K562 (cell line): Measurements from ENCODE around the gene CD70. TPM values are rescaled to one million over a fixed set of nuclear protein-coding genes. Genes with fewer than 3 reads are reported as not detected.
A peak's percentile ranks its signal among the peaks of the same experiment; 100 is the strongest.

Source experiments
- EGR1 ChIP-seq: fragments of 450-650 bp; conservative IDR thresholded peaks from 2 replicates; pipeline ENCODE4 v1.6.1; 2017; ENCODE audit warnings: mild to moderate bottlenecking
- EHMT2 ChIP-seq: fragments of 450-650 bp; IDR thresholded peaks from 2 replicates; pipeline ENCODE4 v1.6.1; 2018; ENCODE audit warnings: antibody characterized with exemption
- ERF ChIP-seq: fragments of 450-650 bp; formaldehyde crosslinking; IDR thresholded peaks from 2 replicates; pipeline ENCODE4 v1.4.0; 2020; ENCODE audit warnings: mild to moderate bottlenecking, mixed read lengths
- GABPB1 ChIP-seq: sonication (generic); formaldehyde crosslinking; IDR thresholded peaks from 2 replicates; pipeline ENCODE4 v1.8.0; 2022; ENCODE audit warnings: mild to moderate bottlenecking, missing genetic modification reagents
- HOMEZ ChIP-seq: fragments of 250-450 bp; sonication (Bioruptor Pico); IDR thresholded peaks from 2 replicates; pipeline ENCODE4 v1.4.0; 2020; ENCODE audit warnings: mild to moderate bottlenecking, moderate library complexity
- IRF2 ChIP-seq: sonication (generic); formaldehyde crosslinking; IDR thresholded peaks from 2 replicates; pipeline ENCODE4 v1.8.1; 2022; ENCODE audit warnings: mild to moderate bottlenecking, missing genetic modification reagents
- MTA2 ChIP-seq: fragments of 450-650 bp; IDR thresholded peaks from 2 replicates; pipeline ENCODE4 v1.6.1; 2016; ENCODE audit warnings: low read depth
- NCOA4 ChIP-seq: fragments of 450-650 bp; IDR thresholded peaks from 2 replicates; pipeline ENCODE4 v1.6.1; 2018; ENCODE audit warnings: mild to moderate bottlenecking; ENCODE audit not compliant: partially characterized antibody
- POLR3G ChIP-seq: IDR thresholded peaks from 2 replicates; pipeline ENCODE4 v1.6.1; 2011; ENCODE audit not compliant: insufficient read length, insufficient replicate concordance; ENCODE audit errors: extremely low read depth
- SNRNP70 ChIP-seq: fragments of 200-400 bp; formaldehyde crosslinking; optimal IDR thresholded peaks from 2 replicates; pipeline ENCODE3; 2017; ENCODE audit warnings: low read depth, low read length
- STAT5A ChIP-seq: IDR thresholded peaks from 2 replicates; pipeline ENCODE4 v1.6.1; 2012; ENCODE audit warnings: low read length, inconsistent platforms, borderline replicate concordance
- TCF3 ChIP-seq: sonication (generic); formaldehyde crosslinking; IDR thresholded peaks from 2 replicates; pipeline ENCODE4 v1.4.0; 2020; ENCODE audit warnings: mild to moderate bottlenecking, missing genetic modification reagents
- TCF7 ChIP-seq: sonication (generic); IDR thresholded peaks from 2 replicates; pipeline ENCODE4 v1.6.1; 2016; ENCODE audit warnings: antibody characterized with exemption, borderline replicate concordance
- TCFL5 ChIP-seq: fragments of 250-450 bp; sonication (Bioruptor Pico); conservative IDR thresholded peaks from 2 replicates; pipeline ENCODE4 v1.6.1; 2021; ENCODE audit warnings: mild to moderate bottlenecking, moderate library complexity, matching md5 sums
- ZNF280B ChIP-seq: fragments of 250-450 bp; sonication (Bioruptor Pico); IDR thresholded peaks from 2 replicates; pipeline ENCODE4 v1.5.1; 2021; ENCODE audit warnings: mild to moderate bottlenecking
- ZNF384 ChIP-seq: IDR thresholded peaks from 2 replicates; pipeline ENCODE4 v1.6.1; 2012; ENCODE audit warnings: low read depth, low read length, improper control_type of control experiment
- polyA plus RNA-seq, 8 experiments: library from polyadenylated mRNA; depleted of rRNA in 4 of 8; stranded (reverse) in 5 of 8; unstranded in 3 of 8; fragments of >200 nt; fragmentation: Nextera tagmentation in 2 of 8; fragmentation: Illumina TruSeq in 1 of 8; extraction: Ambion mirVana in 2 of 8; extraction: Trizol in 1 of 8; gene quantifications; 2 replicates each; pipeline versions ENCODE4 v1.2.1 to v1.2.3, GENCODE V29; 2011 to 2014; ENCODE audit warnings: inconsistent platforms in 1 of 8, missing spikeins in 1 of 8
- total RNA-seq, 7 experiments: library from RNA; depleted of rRNA in 6 of 7; stranded (reverse); fragments of >200 nt in 6 of 7; fragmentation: Illumina TruSeq in 2 of 7; extraction: Trizol in 2 of 7; gene quantifications; 2 replicates each; pipeline versions ENCODE4 v1.2.1 to v1.2.3, GENCODE V29; 2011 to 2021; ENCODE audit warnings: low replicate concordance in 1 of 7
- TF ChIP-seq, protein P1 (sequence below), 3 experiments: fragments of 200-800 bp in 1 of 3; fragments of 250-450 bp in 1 of 3; fragments of 450-650 bp in 1 of 3; sonication (Bioruptor Pico) in 1 of 3; sonication (Bioruptor generic) in 1 of 3; formaldehyde crosslinking in 1 of 3; IDR thresholded peaks; 2 replicates each; pipeline versions ENCODE4 v1.6.1 to v1.8.0; 2016 to 2022; ENCODE audit warnings: mild to moderate bottlenecking in 2 of 3, missing genetic modification characterization in 2 of 3, missing compliant biosample characterization in 1 of 3, moderate library complexity in 1 of 3
- TF ChIP-seq, protein P2 (sequence below), 2 experiments: fragments of 450-650 bp; conservative IDR thresholded peaks; 2 replicates each; pipeline ENCODE4 v1.6.1; 2017; ENCODE audit warnings: mild to moderate bottlenecking in 2 of 2, moderate library complexity in 2 of 2

CD70 gene
- total and polyA plus RNA-seq, 9 of the 15 experiments (the other 6 are each of a cell fraction or from before 2014, with no cell fraction given): 0.06 to 0.58 (median 0.33) TPM; not detected in 4

DNA sequence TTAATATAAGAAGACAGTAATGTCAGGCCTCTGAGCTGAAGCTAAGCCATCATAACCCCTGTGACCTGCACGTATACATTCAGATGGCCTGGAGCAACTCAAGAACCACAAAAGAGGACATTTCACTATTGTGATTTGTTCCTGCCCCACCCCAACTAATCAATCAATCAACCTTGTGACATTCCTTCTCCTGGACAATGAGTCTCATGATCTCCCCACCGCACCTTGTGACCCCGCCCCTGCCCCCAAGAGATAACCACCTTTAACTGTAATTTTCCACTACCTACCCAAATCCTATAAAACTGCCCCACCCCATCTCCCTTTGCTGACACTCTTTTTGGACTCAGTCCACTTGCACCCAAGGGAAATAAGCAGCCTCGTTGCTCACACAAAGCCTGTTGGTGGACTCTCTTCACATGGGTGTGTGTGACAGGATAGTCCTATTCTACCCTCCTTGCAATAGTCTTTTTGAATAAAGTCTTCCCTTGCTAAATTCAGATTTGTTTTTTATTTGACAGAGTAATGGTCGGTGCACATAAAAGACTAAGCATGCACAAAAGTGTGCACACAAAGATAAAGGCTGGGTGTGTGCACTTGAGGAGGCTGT, 14.0 kb downstream of the CD70 start (continued):
- TF ChIP-seq, protein P1, sequence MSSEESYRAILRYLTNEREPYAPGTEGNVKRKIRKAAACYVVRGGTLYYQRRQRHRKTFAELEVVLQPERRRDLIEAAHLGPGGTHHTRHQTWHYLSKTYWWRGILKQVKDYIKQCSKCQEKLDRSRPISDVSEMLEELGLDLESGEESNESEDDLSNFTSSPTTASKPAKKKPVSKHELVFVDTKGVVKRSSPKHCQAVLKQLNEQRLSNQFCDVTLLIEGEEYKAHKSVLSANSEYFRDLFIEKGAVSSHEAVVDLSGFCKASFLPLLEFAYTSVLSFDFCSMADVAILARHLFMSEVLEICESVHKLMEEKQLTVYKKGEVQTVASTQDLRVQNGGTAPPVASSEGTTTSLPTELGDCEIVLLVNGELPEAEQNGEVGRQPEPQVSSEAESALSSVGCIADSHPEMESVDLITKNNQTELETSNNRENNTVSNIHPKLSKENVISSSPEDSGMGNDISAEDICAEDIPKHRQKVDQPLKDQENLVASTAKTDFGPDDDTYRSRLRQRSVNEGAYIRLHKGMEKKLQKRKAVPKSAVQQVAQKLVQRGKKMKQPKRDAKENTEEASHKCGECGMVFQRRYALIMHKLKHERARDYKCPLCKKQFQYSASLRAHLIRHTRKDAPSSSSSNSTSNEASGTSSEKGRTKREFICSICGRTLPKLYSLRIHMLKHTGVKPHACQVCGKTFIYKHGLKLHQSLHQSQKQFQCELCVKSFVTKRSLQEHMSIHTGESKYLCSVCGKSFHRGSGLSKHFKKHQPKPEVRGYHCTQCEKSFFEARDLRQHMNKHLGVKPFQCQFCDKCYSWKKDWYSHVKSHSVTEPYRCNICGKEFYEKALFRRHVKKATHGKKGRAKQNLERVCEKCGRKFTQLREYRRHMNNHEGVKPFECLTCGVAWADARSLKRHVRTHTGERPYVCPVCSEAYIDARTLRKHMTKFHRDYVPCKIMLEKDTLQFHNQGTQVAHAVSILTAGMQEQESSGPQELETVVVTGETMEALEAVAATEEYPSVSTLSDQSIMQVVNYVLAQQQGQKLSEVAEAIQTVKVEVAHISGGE (CRISPR knock-in tag; IDR thresholded peaks at IDR 0.05): no peak
- TF ChIP-seq EHMT2 (0 out of 2 replicates have a peak, but pooled peaks have one; percentile 9), STAT5A (no peak), ERF (no peak), SNRNP70 (no peak), POLR3G (no peak), HOMEZ (CRISPR knock-in tag) (no peak), TCF7 (no peak), GABPB1 (CRISPR knock-in tag) (no peak), EGR1 (no peak), NCOA4 (no peak), IRF2 (CRISPR knock-in tag) (no peak), MTA2 (peak; percentile 62), ZNF384 (no peak), ZNF280B (CRISPR knock-in tag) (no peak), TCF3 (CRISPR knock-in tag) (peak; percentile 82), TCFL5 (no peak)
- TF ChIP-seq, protein P2, sequence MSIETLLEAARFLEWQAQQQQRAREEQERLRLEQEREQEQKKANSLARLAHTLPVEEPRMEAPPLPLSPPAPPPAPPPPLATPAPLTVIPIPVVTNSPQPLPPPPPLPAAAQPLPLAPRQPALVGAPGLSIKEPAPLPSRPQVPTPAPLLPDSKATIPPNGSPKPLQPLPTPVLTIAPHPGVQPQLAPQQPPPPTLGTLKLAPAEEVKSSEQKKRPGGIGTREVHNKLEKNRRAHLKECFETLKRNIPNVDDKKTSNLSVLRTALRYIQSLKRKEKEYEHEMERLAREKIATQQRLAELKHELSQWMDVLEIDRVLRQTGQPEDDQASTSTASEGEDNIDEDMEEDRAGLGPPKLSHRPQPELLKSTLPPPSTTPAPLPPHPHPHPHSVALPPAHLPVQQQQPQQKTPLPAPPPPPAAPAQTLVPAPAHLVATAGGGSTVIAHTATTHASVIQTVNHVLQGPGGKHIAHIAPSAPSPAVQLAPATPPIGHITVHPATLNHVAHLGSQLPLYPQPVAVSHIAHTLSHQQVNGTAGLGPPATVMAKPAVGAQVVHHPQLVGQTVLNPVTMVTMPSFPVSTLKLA (conservative IDR thresholded peaks at IDR 0.05): 0 out of 4 replicates have a peak, but pooled peaks of 1 of the 2 experiments have one; percentile 16
